ENCODE data around the gene PRKCE.
A peak's percentile ranks its signal among the peaks of the same experiment; 100 is the strongest.

PRKCE gene

GRCh38 chr2:45941531-45942236, 290.2 kb downstream of the PRKCE start:
- DNase-seq, result no peak

- no peak for DNase-seq
Measured at GRCh38 chr2:45942237-45942738, 290.8 kb downstream of the PRKCE start.

GRCh38 chr2:45943219-45944044, 292.0 kb downstream of the PRKCE start:
- peak; percentile 42 for DNase-seq

GRCh38 chr2:45944074-45944473, 292.6 kb downstream of the PRKCE start:
- peak; percentile 80 for DNase-seq

- no peak for DNase-seq
Measured at GRCh38 chr2:45945302-45945717, 293.8 kb downstream of the PRKCE start.

GRCh38 chr2:45946023-45946422, 294.5 kb downstream of the PRKCE start:
- peak; percentile 84 for DNase-seq

GRCh38 chr2:45950606-45951005, 299.1 kb downstream of the PRKCE start:
- no peak for DNase-seq

- DNase-seq, result no peak
Measured at GRCh38 chr2:45951025-45951727, 299.7 kb downstream of the PRKCE start.

GRCh38 chr2:45952591-45952990, 301.1 kb downstream of the PRKCE start:
- DNase-seq, result no peak

GRCh38 chr2:45953376-45954027, 302.0 kb downstream of the PRKCE start:
- no peak for DNase-seq

GRCh38 chr2:45954233-45954850, 302.9 kb downstream of the PRKCE start:
- DNase-seq, result no peak

- DNase-seq, result no peak
Measured at GRCh38 chr2:45957533-45958227, 306.2 kb downstream of the PRKCE start.

- DNase-seq, result no peak
Measured at GRCh38 chr2:45960057-45960863, 308.8 kb downstream of the PRKCE start.

- peak; percentile 92 for DNase-seq
Measured at GRCh38 chr2:45962177-45962921, 310.9 kb downstream of the PRKCE start.

GRCh38 chr2:45963816-45964215, 312.3 kb downstream of the PRKCE start:
- no peak for DNase-seq

GRCh38 chr2:45964223-45964841, 312.9 kb downstream of the PRKCE start:
- DNase-seq, result peak; percentile 92

- no peak for DNase-seq
Measured at GRCh38 chr2:45964906-45965305, 313.4 kb downstream of the PRKCE start.

- DNase-seq, result no peak
Measured at GRCh38 chr2:45965871-45966498, 314.5 kb downstream of the PRKCE start.

Measured in fibroblast of skin of back (primary cell).